CD4-positive, alpha-beta T cell treated with Interleukin-15 for 4 hours (primary cell): ENCODE measurements around the gene USP36.
"Not testable (repeated sequence)": the region's sequence is repeated elsewhere in the genome, so short reads cannot be mapped to it uniquely, and the experiment has no call there.

ENCODE experiments used
- DNase-seq: peaks from one replicate; pipeline ENCODE4 v3.0.0-alpha.2; 2020; ENCODE audit warnings: low spot score

USP36 gene

GRCh38 chr17:78790552-78790951 is 50.1 kb downstream of the USP36 start:
- no peak for DNase-seq

DNA sequence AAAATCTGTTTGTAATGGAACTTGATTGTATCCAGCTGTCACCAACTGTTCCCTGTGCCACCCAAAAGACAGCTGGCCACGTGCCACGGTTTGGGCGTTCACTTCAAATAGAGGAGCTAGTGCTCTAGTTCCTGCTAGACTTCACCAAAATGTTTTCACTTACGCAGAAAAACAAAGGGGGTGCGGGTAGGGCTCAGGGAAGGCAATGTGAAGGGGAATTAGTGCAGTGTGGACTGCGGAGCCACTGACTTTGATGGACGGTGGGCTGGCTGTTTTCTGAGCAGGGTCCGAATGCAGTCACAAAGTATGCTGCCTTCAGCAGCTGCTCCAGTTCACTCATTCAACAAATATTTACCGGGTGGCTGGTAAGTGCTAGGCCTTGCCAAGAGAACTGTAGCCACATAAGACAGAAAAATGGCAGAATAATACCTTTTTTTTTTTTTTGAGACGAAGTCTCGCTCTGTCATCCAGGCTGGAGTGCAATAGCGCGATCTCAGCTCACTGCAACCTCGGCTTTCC is 50.9 kb downstream of the USP36 start:
- DNase-seq = peak; percentile 64

GRCh38 chr17:78789149-78789662 is 51.4 kb downstream of the USP36 start:
- DNase-seq = no peak

- DNase-seq = no peak
These were observed 52.2 kb downstream of the USP36 start for GRCh38 chr17:78788451-78788850.

- DNase-seq = no peak
These were observed 53.2 kb downstream of the USP36 start for GRCh38 chr17:78787444-78787843.

DNA sequence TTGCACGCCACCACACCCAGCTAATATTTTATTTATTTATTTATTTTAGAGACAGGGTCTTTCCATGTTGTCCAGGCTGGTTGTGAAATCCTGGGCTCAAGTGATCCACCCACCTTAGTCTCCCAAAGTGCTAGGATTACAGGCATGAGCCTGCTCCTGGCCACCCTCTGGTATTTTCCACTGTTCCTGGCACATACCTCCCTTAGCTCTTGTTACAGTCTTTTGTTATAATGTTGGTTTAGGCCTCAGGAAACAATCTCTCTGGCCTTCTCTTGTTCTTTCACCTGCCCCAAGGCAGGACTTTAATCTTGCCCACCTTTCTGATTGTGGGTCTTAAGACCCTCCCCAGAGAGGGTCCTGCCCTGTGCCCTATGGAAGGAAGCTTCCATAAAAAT is 55.0 kb downstream of the USP36 start:
- DNase-seq = no peak

DNA sequence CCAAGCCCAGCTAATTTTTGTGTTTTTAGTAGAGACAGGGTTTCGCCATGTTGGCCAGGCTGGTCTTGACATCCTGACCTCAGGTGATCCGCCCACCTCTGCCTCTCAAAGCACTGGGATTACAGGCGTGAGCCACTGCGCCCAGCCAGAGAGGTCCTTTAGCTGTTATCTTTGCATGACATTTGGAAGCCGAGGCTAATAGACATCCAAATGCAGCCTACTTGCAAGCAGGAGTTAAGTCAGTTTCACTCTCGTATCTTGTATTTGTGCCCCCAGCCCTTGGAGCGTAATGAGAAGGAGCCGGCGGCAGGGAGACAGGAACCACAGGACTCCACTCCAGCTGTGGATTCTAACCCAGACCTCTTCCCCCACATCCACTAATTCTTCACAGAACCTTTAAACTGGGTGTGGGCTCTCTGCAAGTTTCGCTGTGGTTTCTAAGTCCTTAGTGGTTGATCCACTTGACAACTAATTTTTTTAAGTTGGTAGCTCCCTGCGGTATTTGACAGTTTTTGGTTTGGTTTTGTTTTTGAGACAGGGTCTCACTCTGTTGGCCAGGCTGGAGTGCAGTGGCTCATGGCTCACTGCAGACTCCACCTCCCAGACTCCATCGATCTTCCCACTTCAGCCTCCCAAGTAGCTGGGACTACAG is 55.5 kb downstream of the USP36 start:
- DNase-seq = no peak

DNA sequence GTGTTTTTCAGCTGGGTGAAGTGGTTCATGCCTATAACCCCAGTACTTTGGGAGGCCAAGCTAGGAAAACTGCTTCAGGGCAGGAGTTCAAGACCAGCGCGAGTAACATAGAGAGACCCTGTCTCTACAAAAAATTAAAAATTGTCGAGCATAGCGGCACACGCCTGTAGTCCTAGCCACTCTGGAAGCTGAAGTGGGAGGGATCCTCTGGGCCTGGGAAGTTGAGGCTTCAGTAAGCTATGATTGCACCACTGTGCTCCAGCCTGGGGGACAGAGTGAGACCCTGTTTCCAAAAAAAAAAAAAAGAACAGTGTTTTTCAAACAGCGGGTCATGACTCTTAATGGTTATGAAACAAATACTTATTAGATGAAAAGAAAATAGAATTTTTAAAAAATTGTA is 56.3 kb downstream of the USP36 start:
- DNase-seq = no peak

DNA sequence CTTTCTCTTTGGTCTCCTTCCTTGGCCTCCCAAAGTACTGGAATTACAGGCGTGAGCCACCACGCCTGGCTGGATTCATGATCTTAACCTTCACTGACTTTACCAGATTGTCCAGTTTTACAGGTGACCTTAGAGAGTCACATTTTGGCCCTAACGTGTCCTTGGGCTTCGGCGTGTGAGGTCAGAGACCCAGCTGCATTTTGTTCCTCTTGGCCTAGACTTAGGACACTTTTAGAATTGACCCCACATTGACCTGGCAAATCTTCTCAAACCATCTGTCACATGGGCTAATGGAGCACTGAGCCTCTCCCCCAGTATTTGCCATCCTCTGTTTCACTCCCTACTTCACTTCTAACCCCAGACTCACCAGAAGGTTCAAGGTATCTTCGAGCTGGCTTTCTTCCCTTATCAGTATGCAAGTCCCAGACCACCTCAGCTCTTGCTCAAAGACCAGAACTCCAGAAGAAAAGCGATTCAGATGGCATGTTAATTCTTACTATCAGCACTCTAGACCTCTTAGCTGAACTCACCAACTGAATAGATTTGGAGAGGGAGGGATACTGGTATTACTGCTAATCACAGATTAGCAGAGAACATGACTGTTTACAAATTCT is 56.8 kb downstream of the USP36 start:
- DNase-seq = no peak

DNA sequence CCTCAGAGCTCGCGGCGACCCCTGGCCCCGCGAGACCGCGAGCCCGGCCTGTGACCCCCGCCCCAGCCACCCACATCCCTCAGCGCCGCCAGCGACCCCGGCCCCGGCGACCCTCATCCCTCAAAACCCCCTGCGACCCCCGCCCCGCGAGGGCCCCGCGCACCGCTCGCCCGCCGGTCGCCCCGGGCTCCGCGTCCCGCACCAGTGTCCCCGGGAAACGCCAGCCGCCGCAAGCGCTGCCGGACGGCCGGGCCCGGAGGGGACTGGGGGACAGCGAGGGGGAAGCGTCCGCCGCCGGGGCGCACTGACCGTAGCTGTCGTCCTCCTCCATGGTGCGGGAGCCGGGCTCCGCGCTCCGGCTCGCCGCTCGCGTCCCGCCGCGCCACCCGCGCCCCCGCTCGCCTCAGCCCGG is 58.7 kb downstream of the USP36 start, which contains the start of gene CYTH1:
Gene CYTH1 (minus strand): TSS at position 381 of the 412 bp plus-strand sequence. CDS start 50 bp downstream, at position 331.
- no peak for DNase-seq

DNA sequence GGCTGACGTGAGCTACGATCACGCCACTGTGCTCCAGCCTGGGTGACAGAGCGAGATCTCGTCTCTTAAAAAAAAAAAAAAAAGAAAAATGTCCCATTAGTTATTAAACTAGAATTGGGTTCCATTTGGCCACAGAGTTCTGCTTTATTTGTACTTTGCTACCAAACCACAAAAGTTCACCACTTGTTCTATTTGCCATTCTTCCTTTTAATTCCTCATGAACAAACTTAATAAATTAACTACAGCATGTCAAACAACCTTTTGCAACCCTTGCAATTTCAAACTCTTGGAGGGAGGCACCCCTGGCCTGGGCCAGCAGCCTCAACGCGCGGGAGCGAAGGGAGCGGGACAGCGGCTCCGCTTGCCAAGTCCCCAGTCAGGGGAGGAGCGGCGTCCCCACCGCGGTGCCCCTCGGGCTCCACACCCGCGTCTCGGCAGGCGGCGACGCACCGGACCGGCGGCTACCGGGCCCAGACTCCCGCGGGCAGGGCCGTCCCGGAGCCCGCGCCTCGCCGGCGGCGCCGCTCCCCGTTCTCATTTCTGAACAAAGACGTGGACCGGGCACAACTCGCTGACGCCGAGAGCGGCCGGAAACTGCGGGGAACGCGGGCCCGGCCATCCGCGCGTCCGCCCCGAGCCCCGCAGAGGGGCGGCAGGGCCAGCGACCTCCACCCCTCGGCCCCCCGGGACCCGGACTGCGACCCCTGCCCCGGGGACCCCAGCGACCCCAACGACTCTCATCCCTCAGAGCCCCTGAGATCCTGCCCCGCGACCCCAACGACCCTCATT is 59.3 kb downstream of the USP36 start:
- DNase-seq = no peak

DNA sequence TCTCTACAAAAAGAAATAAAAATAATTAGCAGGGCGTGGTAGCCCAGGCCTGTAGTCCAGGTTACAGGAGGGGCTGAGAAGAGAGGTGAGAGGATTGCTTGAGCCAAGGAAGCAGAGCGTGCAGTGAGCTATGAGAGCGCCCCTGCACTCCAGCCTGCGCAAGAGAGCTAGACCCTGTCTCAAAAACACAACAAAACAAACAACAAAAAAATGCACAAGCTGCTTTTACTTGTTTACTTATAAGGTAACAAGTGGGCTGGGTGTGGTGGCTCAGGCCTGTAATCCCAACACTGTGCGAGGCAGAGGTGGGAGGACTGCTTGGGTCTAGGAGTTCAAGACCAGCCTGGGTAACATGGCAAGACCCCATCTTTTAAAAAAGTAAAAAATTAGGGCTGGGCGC is 60.3 kb downstream of the USP36 start:
- no peak for DNase-seq

- DNase-seq = peak; percentile 83
These were observed 60.8 kb downstream of the USP36 start for GRCh38 chr17:78779850-78780249.

DNA sequence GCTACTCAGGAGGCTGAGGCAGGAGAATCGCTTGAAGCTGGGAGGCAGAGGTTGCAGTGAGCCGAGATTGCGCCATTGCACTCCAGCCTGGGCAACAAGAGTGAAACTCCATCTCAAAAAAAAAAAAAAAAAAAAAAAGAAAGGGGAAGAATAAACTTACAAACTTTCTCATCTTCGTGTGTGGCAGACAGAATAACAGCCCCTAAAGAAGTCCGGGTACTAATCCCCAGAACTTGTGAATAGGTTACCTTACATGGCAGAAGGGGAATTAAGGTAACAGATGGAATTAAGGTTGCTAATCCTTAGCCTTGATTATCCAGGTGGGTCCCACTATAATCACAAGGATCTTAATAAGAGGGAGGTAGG is 61.3 kb downstream of the USP36 start:
- DNase-seq = not testable (repeated sequence)

GRCh38 chr17:78777881-78778280 is 62.7 kb downstream of the USP36 start:
- DNase-seq = no peak

DNA sequence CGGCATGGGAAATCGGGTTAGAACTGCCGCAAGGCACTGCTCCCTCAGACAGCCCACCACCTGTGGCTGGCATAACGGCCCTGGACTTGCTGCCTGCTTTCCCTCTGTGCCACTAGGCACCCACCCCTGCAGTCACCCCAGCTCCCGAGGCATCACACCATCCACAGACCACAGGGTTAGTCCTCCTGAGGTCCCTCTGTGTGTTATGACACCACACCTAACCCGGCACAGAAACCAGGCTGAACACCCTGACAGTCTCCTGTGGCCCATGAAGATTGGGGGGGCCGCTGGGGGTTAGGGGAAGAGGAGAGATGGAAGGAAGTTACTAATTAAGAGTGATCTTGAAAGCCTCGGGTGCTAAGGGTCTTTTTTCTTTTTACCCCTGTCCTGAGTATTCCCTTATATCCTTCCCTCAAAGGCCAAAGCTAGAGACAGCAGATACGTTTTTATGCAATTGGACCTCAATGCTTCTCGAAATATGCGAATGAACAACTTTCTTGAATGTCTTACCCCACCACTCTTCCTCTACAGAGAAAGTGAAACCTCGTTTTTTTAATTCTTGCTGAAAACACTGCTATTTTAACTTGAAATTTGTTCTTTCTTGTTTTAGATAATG is 65.5 kb downstream of the USP36 start:
- peak; percentile 66 for DNase-seq

- DNase-seq = no peak
These were observed 66.2 kb downstream of the USP36 start for GRCh38 chr17:78774453-78774852.

GRCh38 chr17:78771758-78772382 is 68.7 kb downstream of the USP36 start:
- no peak for DNase-seq

DNA sequence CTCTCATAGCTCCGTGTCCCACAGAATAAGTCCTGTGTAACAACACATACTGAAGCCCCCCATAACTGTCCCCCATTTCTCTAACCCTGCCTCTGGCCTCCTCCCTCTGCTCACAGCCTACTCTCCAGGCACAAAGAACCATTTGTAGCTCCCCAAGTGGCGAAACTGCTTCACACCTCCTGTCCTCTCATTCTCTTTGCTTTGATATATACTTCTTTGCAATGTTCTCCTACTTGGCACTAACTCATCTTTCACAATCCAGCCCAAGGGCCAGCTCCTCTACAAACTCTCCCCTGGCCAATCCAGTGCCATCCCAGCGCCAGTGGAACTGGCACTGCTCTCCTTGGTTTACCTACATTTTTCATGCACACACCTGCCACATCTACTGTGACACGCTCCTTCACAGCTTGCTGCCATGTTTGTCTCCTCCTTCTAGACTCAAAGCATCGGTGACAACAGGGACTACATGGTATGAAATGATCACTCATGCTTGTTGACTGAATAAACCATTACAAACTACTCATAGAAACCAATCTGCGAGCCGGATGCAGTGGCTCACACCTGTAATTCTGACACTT is 71.3 kb downstream of the USP36 start:
- no peak for DNase-seq

GRCh38 chr17:78767806-78768205 is 72.8 kb downstream of the USP36 start:
- no peak for DNase-seq

DNA sequence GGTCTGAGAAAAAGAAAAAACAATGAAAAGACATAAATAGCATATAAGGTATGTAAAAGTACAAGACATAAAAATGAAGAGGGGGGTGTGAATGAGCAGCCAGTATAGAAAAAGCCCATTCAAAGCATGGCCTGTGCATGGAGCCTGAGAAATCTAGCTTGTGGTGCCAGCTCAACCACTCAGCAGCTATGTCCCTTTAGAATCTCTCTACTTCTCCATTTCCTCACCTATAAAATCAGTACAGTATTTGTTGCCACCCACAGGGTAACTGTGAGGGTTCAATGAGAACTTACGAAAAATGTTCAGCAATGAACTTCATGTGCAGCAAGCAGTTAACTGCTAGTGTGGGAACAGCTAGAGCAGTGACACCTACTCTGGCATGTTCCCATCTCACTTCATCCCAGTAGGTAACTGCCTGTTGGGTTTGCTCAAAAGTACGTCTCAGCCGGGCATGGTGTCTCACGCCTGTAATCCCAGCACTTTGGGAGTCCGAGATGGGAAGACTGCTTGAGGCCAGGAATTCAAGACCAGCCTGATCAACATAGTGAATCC is 73.8 kb downstream of the USP36 start:
- no peak for DNase-seq
